ENCODE results near the gene HSPG2.

- TF ChIP-seq CTCF (IDR thresholded peaks at IDR 0.05): no peak
- no peak for TF ChIP-seq POLR2A (IDR thresholded peaks at IDR 0.05)
Observed at GRCh38 chr1:21874778-21875547, 62.1 kb downstream of the HSPG2 start.
